Measurements from ENCODE around the gene C6orf163. TPM values are rescaled to one million over a fixed set of nuclear protein-coding genes. Genes with fewer than 3 reads are reported as not detected.

C6orf163 gene
- polyA plus RNA-seq, 2 donors, result 0.16 to 1.8 TPM

DNA sequence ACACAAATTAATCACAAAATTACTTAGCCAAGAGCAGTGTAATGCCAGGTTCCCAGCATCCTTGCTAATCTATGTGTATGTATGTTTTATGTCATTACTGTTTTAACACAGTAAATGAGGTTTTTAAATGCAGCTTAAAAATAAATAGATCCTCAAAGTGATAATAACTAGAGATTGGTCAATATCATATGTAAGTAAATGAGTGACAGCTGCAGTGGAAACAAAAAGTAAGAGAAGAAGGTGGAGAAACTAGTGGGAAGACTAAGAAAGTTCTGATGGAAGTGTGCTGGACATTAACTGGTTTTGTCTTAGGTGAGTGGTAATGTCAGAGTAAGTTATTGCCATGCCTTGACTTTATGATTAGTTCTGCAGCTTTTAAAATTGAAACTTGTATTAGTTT lies 13.7 kb upstream of the C6orf163 start:
- Histone ChIP-seq H3K4me3 (ENCODE audit: low read depth in 1 of 2, low read length in 2 of 2) (no peak overlapping the region), H3K27ac (ENCODE audit: low read depth in 2 of 2, low read length in 1 of 2) (no peak overlapping the region), H3K4me1 (ENCODE audit: control insufficient read depth in 2 of 2, insufficient read depth in 2 of 2, low read length in 1 of 2) (no peaks in the 10 kb centered on the region), H3K36me3 (ENCODE audit: control insufficient read depth in 2 of 2, insufficient read depth in 2 of 2, low read length in 1 of 2) (no peaks in the 10 kb centered on the region), H3K27me3 (ENCODE audit: control insufficient read depth in 1 of 2, insufficient read depth in 2 of 2, low read length in 2 of 2) (no peaks in the 10 kb centered on the region), H3K9me3 (ENCODE audit: control insufficient read depth in 2 of 2, insufficient read depth in 1 of 2, low read depth in 1 of 2, low read length in 1 of 2) (no peaks in the 10 kb centered on the region)

DNA sequence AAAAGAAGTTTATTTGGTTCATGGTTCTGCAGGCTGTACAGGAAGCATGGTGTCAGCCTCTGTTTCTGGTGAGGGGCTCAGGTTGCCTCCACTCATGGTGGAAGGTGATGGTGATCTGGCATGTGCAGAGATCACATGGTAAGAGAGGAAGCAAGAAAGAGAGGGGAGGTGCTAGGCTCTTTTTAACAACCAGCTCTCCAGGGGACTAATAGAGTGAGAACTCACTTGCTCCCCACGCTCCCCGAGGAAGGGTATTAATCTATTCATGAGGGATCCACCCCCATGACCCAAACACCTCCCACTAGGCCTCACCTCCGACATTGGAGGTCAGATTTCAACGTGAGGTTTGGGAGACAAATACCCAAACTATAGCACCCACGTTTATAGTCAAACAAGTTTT lies 11.6 kb upstream of the C6orf163 start:
- H3K4me3 ChIP-seq (ENCODE audit: low read depth in 1 of 2, low read length in 2 of 2), result no peak overlapping the region
- no peaks in the 10 kb centered on the region for H3K27me3 ChIP-seq (ENCODE audit: control insufficient read depth in 1 of 2, insufficient read depth in 2 of 2, low read length in 2 of 2)
- WGBS, 2 donors, result 76 to 77% methylated on average over 5 of the region's 5 CpGs
- H3K36me3 ChIP-seq (ENCODE audit: control insufficient read depth in 2 of 2, insufficient read depth in 2 of 2, low read length in 1 of 2), result no peaks in the 10 kb centered on the region
- H3K4me1 ChIP-seq (ENCODE audit: control insufficient read depth in 2 of 2, insufficient read depth in 2 of 2, low read length in 1 of 2), result no peaks in the 10 kb centered on the region
- H3K27ac ChIP-seq (ENCODE audit: low read depth in 2 of 2, low read length in 1 of 2), result no peak overlapping the region
- no peaks in the 10 kb centered on the region for H3K9me3 ChIP-seq (ENCODE audit: control insufficient read depth in 2 of 2, insufficient read depth in 1 of 2, low read depth in 1 of 2, low read length in 1 of 2)

DNA sequence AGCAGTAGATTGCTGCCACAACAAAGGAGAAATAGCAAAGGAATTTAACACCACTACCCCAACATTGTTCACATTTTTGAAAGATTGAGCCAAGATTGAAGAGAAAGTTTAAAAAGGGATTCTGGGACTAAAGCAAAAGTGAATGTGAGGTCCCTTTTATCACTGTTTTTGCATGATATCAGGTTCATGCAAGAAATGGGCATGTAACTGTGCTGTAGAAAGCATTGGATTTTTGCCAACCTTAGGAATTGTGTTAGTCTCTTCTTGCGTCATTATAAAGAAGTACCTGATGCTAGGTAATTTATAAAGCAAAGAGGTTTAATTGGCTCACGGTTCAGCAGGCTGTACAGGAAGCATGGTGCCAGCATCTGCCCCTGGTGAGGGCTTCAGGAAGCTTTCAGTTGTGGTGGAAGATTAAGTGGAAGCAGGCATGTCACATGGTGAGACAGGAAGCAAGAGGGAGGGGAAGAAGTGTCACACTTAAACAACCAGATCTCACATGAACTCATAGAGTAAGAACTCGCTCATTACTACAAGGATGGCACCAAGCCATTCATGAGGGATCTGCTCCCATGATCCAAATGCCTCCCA lies 10.9 kb upstream of the C6orf163 start:
- Histone ChIP-seq H3K36me3 (ENCODE audit: control insufficient read depth in 2 of 2, insufficient read depth in 2 of 2, low read length in 1 of 2) (no peaks in the 10 kb centered on the region), H3K27ac (ENCODE audit: low read depth in 2 of 2, low read length in 1 of 2) (no peak overlapping the region), H3K9me3 (ENCODE audit: control insufficient read depth in 2 of 2, insufficient read depth in 1 of 2, low read depth in 1 of 2, low read length in 1 of 2) (no peaks in the 10 kb centered on the region), H3K4me3 (ENCODE audit: low read depth in 1 of 2, low read length in 2 of 2) (no peak overlapping the region), H3K4me1 (ENCODE audit: control insufficient read depth in 2 of 2, insufficient read depth in 2 of 2, low read length in 1 of 2) (no peaks in the 10 kb centered on the region), H3K27me3 (ENCODE audit: control insufficient read depth in 1 of 2, insufficient read depth in 2 of 2, low read length in 2 of 2) (no peaks in the 10 kb centered on the region)
- 53 to 68% methylated on average over 3 of the region's 3 CpGs for WGBS, 2 donors

DNA sequence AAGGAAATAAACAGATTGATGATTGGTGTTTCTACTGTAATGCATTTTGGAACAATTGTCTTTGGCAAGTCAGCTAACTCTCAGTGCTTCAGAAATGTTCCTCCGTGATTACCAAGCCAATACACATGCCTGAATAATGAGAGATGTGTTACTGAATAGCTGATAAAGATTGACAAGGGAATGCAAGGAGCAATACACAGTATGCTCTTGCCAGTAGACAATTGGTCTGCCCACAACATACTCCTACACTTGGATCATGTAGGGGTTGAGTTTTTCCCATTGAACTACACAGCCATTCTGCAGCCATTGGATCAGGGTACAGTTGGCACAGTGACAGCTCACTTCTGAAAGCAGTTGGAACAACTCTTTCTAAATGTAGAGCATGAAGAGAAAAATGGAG lies 9.9 kb upstream of the C6orf163 start:
- H3K36me3 ChIP-seq (ENCODE audit: control insufficient read depth in 2 of 2, insufficient read depth in 2 of 2, low read length in 1 of 2), result no peaks in the 10 kb centered on the region
- no peaks in the 10 kb centered on the region for H3K9me3 ChIP-seq (ENCODE audit: control insufficient read depth in 2 of 2, insufficient read depth in 1 of 2, low read depth in 1 of 2, low read length in 1 of 2)
- WGBS, 2 donors, result 74 to 78% methylated on average over 1 of the region's 1 CpG
- H3K27me3 ChIP-seq (ENCODE audit: control insufficient read depth in 1 of 2, insufficient read depth in 2 of 2, low read length in 2 of 2), result no peaks in the 10 kb centered on the region
- no peak overlapping the region for H3K27ac ChIP-seq (ENCODE audit: low read depth in 2 of 2, low read length in 1 of 2)
- H3K4me3 ChIP-seq (ENCODE audit: low read depth in 1 of 2, low read length in 2 of 2), result no peak overlapping the region
- H3K4me1 ChIP-seq (ENCODE audit: control insufficient read depth in 2 of 2, insufficient read depth in 2 of 2, low read length in 1 of 2), result no peaks in the 10 kb centered on the region

DNA sequence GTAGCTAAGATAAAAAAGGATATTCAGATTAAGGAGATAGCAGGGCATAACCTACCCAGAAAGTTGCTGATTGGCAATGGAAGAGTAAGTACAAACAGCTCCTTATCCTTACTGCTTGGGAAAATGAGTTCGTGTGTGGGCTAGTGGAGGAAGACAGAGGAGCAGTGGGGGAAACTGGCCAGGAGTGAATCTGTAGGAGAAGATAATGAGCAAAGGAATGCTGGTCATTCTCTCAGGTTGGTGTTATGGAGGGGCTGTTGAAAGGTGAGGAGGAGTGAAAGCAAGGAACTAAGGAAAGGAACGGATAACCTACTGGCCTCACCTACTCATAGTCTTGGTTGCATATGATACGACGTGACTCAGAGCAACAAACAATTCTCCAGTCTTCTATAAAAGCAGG lies 8.2 kb upstream of the C6orf163 start:
- H3K36me3 ChIP-seq (ENCODE audit: control insufficient read depth in 2 of 2, insufficient read depth in 2 of 2, low read length in 1 of 2), result peaks cover 0 to 2% of the 10 kb centered on the region in 2 donors
- WGBS, 2 donors, result 91 to 92% methylated on average over 4 of the region's 4 CpGs

DNA sequence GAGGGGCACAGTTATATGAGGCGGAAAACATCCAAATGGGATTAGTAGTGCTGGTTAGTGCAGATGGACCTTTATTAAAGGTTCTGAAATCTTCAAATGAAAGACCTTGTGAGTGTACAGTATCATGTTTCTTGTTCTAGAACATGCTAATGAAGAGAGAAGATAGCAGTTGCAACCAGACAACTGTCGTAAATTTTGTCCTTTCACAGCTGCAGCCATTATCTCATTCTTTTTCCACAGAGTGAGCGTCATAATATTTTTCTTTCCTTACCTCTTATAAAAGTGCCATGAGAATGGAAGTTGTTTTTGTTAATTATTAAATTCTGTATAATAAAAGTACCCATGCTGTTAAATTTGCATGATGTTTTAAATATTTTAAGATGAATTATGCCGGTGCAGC lies 4.4 kb upstream of the C6orf163 start:
- WGBS, 2 donors, result 92 to 96% methylated on average over 4 of the region's 4 CpGs
- Histone ChIP-seq H3K36me3 (ENCODE audit: control insufficient read depth in 2 of 2, insufficient read depth in 2 of 2, low read length in 1 of 2) (peaks cover 0 to 2% of the 10 kb centered on the region in 2 donors), H3K9me3 (ENCODE audit: control insufficient read depth in 2 of 2, insufficient read depth in 1 of 2, low read depth in 1 of 2, low read length in 1 of 2) (no peaks in the 10 kb centered on the region), H3K27ac (ENCODE audit: low read depth in 2 of 2, low read length in 1 of 2) (no peak overlapping the region), H3K4me3 (ENCODE audit: low read depth in 1 of 2, low read length in 2 of 2) (no peak overlapping the region), H3K27me3 (ENCODE audit: control insufficient read depth in 1 of 2, insufficient read depth in 2 of 2, low read length in 2 of 2) (no peaks in the 10 kb centered on the region), H3K4me1 (ENCODE audit: control insufficient read depth in 2 of 2, insufficient read depth in 2 of 2, low read length in 1 of 2) (no peaks in the 10 kb centered on the region)

More for the DNA sequence above, 8.2 kb upstream of the C6orf163 start:
- Histone ChIP-seq H3K4me1 (ENCODE audit: control insufficient read depth in 2 of 2, insufficient read depth in 2 of 2, low read length in 1 of 2) (no peaks in the 10 kb centered on the region), H3K27me3 (ENCODE audit: control insufficient read depth in 1 of 2, insufficient read depth in 2 of 2, low read length in 2 of 2) (no peaks in the 10 kb centered on the region), H3K4me3 (ENCODE audit: low read depth in 1 of 2, low read length in 2 of 2) (no peak overlapping the region), H3K27ac (ENCODE audit: low read depth in 2 of 2, low read length in 1 of 2) (no peak overlapping the region), H3K9me3 (ENCODE audit: control insufficient read depth in 2 of 2, insufficient read depth in 1 of 2, low read depth in 1 of 2, low read length in 1 of 2) (no peaks in the 10 kb centered on the region)

DNA sequence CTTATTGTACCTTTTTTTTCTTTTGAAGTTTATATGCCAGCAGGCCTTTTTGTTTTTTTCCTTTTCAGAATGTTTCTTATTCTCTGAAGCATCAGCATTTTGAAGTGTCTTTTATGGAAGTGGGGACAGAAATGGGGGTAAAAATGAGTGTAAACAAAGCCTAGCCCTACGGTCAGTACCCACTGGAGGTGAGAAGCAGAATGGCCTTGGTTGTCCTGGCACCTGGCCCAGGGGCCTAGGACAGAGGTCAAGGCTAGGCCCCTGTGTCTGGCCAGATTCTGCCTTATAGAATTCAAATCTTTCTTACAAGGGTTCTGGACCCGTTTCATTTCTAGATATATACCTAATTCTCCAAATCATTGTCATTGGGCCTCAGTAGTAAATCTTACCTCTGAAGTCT lies 3.5 kb upstream of the C6orf163 start:
- WGBS, 2 donors, result 85 to 96% methylated on average over 2 of the region's 2 CpGs
- H3K27ac ChIP-seq (ENCODE audit: low read depth in 2 of 2, low read length in 1 of 2), result no peak overlapping the region
- H3K4me1 ChIP-seq (ENCODE audit: control insufficient read depth in 2 of 2, insufficient read depth in 2 of 2, low read length in 1 of 2), result no peaks in the 10 kb centered on the region

DNA sequence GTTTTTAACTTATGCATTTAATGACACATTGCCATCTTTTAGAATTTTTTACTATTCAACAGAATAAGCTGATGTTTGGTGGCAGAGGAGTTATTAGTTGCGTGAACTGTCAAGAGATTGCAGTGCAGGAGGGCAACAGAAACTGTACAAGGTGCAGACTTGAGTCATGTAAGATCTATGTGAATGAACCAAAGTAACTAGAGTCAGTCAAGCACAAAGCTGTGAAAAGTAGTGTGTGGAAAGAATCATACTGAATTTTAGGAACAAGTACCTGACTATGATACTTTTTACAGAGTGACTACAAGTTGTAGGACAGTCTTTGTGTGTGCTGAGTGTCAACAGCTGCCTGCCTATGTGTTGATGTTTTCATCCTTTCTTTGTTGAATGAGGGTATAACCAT lies 2.7 kb upstream of the C6orf163 start:
- peaks cover 0 to 2% of the 10 kb centered on the region in 2 donors for H3K36me3 ChIP-seq (ENCODE audit: control insufficient read depth in 2 of 2, insufficient read depth in 2 of 2, low read length in 1 of 2)
- H3K4me3 ChIP-seq (ENCODE audit: low read depth in 1 of 2, low read length in 2 of 2), result no peak overlapping the region
- H3K4me1 ChIP-seq (ENCODE audit: control insufficient read depth in 2 of 2, insufficient read depth in 2 of 2, low read length in 1 of 2), result no peaks in the 10 kb centered on the region
- no peaks in the 10 kb centered on the region for H3K27me3 ChIP-seq (ENCODE audit: control insufficient read depth in 1 of 2, insufficient read depth in 2 of 2, low read length in 2 of 2)
- H3K27ac ChIP-seq (ENCODE audit: low read depth in 2 of 2, low read length in 1 of 2), result no peak overlapping the region
- H3K9me3 ChIP-seq (ENCODE audit: control insufficient read depth in 2 of 2, insufficient read depth in 1 of 2, low read depth in 1 of 2, low read length in 1 of 2), result no peaks in the 10 kb centered on the region
- WGBS, 2 donors, result 97 to 100% methylated on average over 1 of the region's 1 CpG

More for the DNA sequence above, 3.5 kb upstream of the C6orf163 start:
- Histone ChIP-seq H3K36me3 (ENCODE audit: control insufficient read depth in 2 of 2, insufficient read depth in 2 of 2, low read length in 1 of 2) (peaks cover 0 to 2% of the 10 kb centered on the region in 2 donors), H3K9me3 (ENCODE audit: control insufficient read depth in 2 of 2, insufficient read depth in 1 of 2, low read depth in 1 of 2, low read length in 1 of 2) (no peaks in the 10 kb centered on the region), H3K4me3 (ENCODE audit: low read depth in 1 of 2, low read length in 2 of 2) (no peak overlapping the region), H3K27me3 (ENCODE audit: control insufficient read depth in 1 of 2, insufficient read depth in 2 of 2, low read length in 2 of 2) (no peaks in the 10 kb centered on the region)

DNA sequence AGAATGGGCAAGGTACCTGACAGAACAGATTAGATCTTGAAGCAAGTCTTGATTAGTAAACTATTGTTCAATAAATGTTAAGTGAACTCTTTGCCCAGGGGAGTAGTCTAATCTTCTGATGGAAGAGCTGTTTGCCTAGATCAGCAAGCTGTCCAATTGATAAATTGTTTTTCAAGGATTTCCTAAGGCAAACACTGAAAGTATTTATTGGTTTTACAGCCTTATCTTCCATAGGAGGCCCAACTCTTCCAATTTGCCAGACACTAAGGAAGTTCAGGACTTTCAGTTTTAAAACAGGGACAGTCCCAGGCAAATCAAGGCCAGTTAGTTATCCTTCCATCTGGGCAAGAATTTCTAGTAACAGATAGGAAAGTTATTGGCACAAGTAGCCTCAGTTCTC lies 1.8 kb upstream of the C6orf163 start:
- H3K4me1 ChIP-seq (ENCODE audit: control insufficient read depth in 2 of 2, insufficient read depth in 2 of 2, low read length in 1 of 2), result no peaks in the 10 kb centered on the region
- H3K27me3 ChIP-seq (ENCODE audit: control insufficient read depth in 1 of 2, insufficient read depth in 2 of 2, low read length in 2 of 2), result no peaks in the 10 kb centered on the region
- peaks cover 0 to 2% of the 10 kb centered on the region in 2 donors for H3K36me3 ChIP-seq (ENCODE audit: control insufficient read depth in 2 of 2, insufficient read depth in 2 of 2, low read length in 1 of 2)
- H3K9me3 ChIP-seq (ENCODE audit: control insufficient read depth in 2 of 2, insufficient read depth in 1 of 2, low read depth in 1 of 2, low read length in 1 of 2), result no peaks in the 10 kb centered on the region
- H3K27ac ChIP-seq (ENCODE audit: low read depth in 2 of 2, low read length in 1 of 2), result no peak overlapping the region
- H3K4me3 ChIP-seq (ENCODE audit: low read depth in 1 of 2, low read length in 2 of 2), result no peak overlapping the region

DNA sequence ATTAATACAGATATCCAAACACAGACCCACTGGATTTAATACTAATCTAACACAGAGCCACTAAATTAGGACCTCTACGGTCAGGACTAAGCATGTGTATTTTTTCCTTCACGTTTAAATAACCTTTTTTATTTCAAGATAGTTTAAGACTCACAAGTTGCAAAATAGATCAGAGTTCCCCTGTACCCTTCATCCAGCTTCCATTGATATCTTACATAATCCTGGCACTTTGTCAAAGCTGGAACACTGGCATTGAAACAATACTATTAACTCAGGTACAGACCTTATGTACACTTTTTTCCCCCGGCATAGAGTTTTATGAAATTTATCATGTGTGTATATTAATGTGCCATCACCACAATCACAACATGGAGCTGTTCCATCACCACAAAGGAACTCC lies 2.1 kb downstream of the C6orf163 start:
- no peaks in the 10 kb centered on the region for H3K36me3 ChIP-seq (ENCODE audit: control insufficient read depth in 2 of 2, insufficient read depth in 2 of 2, low read length in 1 of 2)
- no peaks in the 10 kb centered on the region for H3K9me3 ChIP-seq (ENCODE audit: control insufficient read depth in 2 of 2, insufficient read depth in 1 of 2, low read depth in 1 of 2, low read length in 1 of 2)
- 93 to 95% methylated on average over 3 of the region's 3 CpGs for WGBS, 2 donors
- H3K4me3 ChIP-seq (ENCODE audit: low read depth in 1 of 2, low read length in 2 of 2), result no peak overlapping the region
- no peaks in the 10 kb centered on the region for H3K4me1 ChIP-seq (ENCODE audit: control insufficient read depth in 2 of 2, insufficient read depth in 2 of 2, low read length in 1 of 2)
- H3K27me3 ChIP-seq (ENCODE audit: control insufficient read depth in 1 of 2, insufficient read depth in 2 of 2, low read length in 2 of 2), result no peaks in the 10 kb centered on the region
- H3K27ac ChIP-seq (ENCODE audit: low read depth in 2 of 2, low read length in 1 of 2), result no peak overlapping the region
